PC-3 (cell line): ENCODE data around the gene JAZF1. TPM values are rescaled to one million over a fixed set of nuclear protein-coding genes. Genes with fewer than 3 reads are reported as not detected.

Source experiments
- ATAC-seq: fragments of 200-7000 bp; cut with Tn5 transposase; 2 replicates; pipeline ENCODE4 v1.9.1; 2020; ENCODE audit warnings: mild to moderate bottlenecking, moderate library complexity
- BruUV-seq: library from RNA; stranded (reverse); fragments of 400-500 nt; replicated peaks from 2 replicates; lab custom pipeline; 2021; lab: Mats Ljungman, UMichigan
- CTCF ChIA-PET: fragments of 300-600 bp; sonication (Branson Sonifier 250); formaldehyde crosslinking; loops from one replicate; lab custom pipeline; 2022; ENCODE audit warnings: antibody characterized with exemption; lab: Charles Lee
- POLR2A ChIA-PET: fragments of 300-600 bp; sonication (Branson Sonifier 250); formaldehyde crosslinking; loops from one replicate; lab custom pipeline; 2022; ENCODE audit warnings: antibody characterized with exemption; ENCODE audit not compliant: unreplicated experiment; lab: Charles Lee
- DNase-seq: peaks from one replicate; pipeline ENCODE4 v3.0.0-alpha.2; 2015
- H2AFZ ChIP-seq: fragments of 300-600 bp; sonication (generic); 2 replicates; pipeline ENCODE4 v1.6.0; 2016; ENCODE audit warnings: antibody characterized with exemption, low read length
- H3F3A ChIP-seq: fragments of 300-600 bp; sonication (generic); one replicate; pipeline ENCODE4 v1.6.0; 2017; ENCODE audit warnings: antibody characterized with exemption, low read length, control low read depth, mild to moderate bottlenecking; ENCODE audit not compliant: unreplicated experiment
- H3K27ac ChIP-seq: fragments of 300-600 bp; sonication (generic); 2 replicates; pipeline ENCODE4 v1.5.1; 2016; ENCODE audit warnings: mild to moderate bottlenecking, low read length
- H3K27me3 ChIP-seq: fragments of 300-600 bp; sonication (generic); 2 replicates; pipeline ENCODE4 v1.6.1; 2016; ENCODE audit warnings: low read length, mixed read lengths
- H3K36me3 ChIP-seq: fragments of 300-600 bp; sonication (generic); 2 replicates; pipeline ENCODE4 v1.6.1; 2016; ENCODE audit warnings: low read depth, mixed run types, low read length, mixed read lengths
- H3K4me1 ChIP-seq: fragments of 300-600 bp; sonication (generic); 2 replicates; pipeline ENCODE4 v1.5.1; 2016; ENCODE audit warnings: low read length; ENCODE audit not compliant: insufficient read depth
- H3K4me2 ChIP-seq: fragments of 300-600 bp; sonication (generic); 2 replicates; pipeline ENCODE4 v1.6.0; 2016; ENCODE audit warnings: low read length
- H3K4me3 ChIP-seq: fragments of 300-600 bp; sonication (generic); 2 replicates; pipeline ENCODE4 v1.5.1; 2016; ENCODE audit warnings: mild to moderate bottlenecking, low read length, mixed read lengths
- H3K79me2 ChIP-seq: fragments of 300-600 bp; sonication (generic); 2 replicates; pipeline ENCODE4 v1.6.1; 2017; ENCODE audit warnings: low read length, mixed read lengths
- H3K9ac ChIP-seq: fragments of 300-600 bp; sonication (generic); 2 replicates; pipeline ENCODE4 v1.6.0; 2016; ENCODE audit warnings: mild to moderate bottlenecking, low read length
- H3K9me2 ChIP-seq: fragments of 300-600 bp; sonication (generic); replicated peaks from 2 replicates; pipeline ENCODE4 v1.6.1; 2016; ENCODE audit warnings: mixed run types, low read length, mixed read lengths
- H3K9me3 ChIP-seq: fragments of 300-600 bp; sonication (generic); 2 replicates; pipeline ENCODE4 v1.6.1; 2016; ENCODE audit warnings: low read length, mixed read lengths
- H4K20me1 ChIP-seq: fragments of 300-600 bp; sonication (generic); 2 replicates; pipeline ENCODE4 v1.6.1; 2016; ENCODE audit warnings: low read length, mixed read lengths
- CTCF ChIP-seq: fragments of 300-600 bp; sonication (generic); conservative IDR thresholded peaks from 2 replicates; pipeline ENCODE4 v1.5.1; 2017; ENCODE audit warnings: antibody characterized with exemption, low read depth, mild to moderate bottlenecking, low read length
- EZH2 ChIP-seq: fragments of 300-600 bp; sonication (generic); IDR thresholded peaks from one replicate; pipeline ENCODE4 v1.6.1; 2017; ENCODE audit warnings: antibody characterized with exemption, mild to moderate bottlenecking, low read length; ENCODE audit not compliant: unreplicated experiment
- EZH2phosphoT487 ChIP-seq: fragments of 300-600 bp; sonication (generic); IDR thresholded peaks from 2 replicates; pipeline ENCODE4 v1.6.1; 2018; ENCODE audit warnings: mild to moderate bottlenecking, antibody characterized with exemption, low read length, borderline replicate concordance
- intact Hi-C: fragments of 100-400 bp; cut with micrococcal nuclease; formaldehyde crosslinking; loops from 2 replicates; pipeline ENCODE4 v1.9.0; 2023
- total RNA-seq: library from RNA; depleted of rRNA; stranded (reverse); fragments of >200 nt; gene quantifications from 2 replicates; pipeline ENCODE4 v1.2.3, GENCODE V29; 2014

JAZF1 gene
- total RNA-seq, 1 experiment from 2014 or later, result 2.3 TPM

- no peak overlapping the region for H3K9ac ChIP-seq
- H3F3A ChIP-seq, result no peaks in the 10 kb centered on the region
- intact Hi-C loops, result no loop called here
- no peaks in the 10 kb centered on the region for H3K27me3 ChIP-seq
- ChIA-PET CTCF (no interaction called here), POLR2A (no interaction called here)
- H3K4me1 ChIP-seq, result peaks cover 7% of the 10 kb centered on the region
- BruUV-seq, result no TSS peak
- H3K27ac ChIP-seq, result no peak overlapping the region
- no peak overlapping the region for H2AFZ ChIP-seq
- no peak overlapping the region for H3K4me3 ChIP-seq
- TF ChIP-seq EZH2 (no peak), EZH2phosphoT487 (no peak), CTCF (no peak)
- no peaks in the 10 kb centered on the region for H3K9me2 ChIP-seq
- H3K79me2 ChIP-seq, result no peaks in the 10 kb centered on the region
- H4K20me1 ChIP-seq, result no peaks in the 10 kb centered on the region
- H3K9me3 ChIP-seq, result no peaks in the 10 kb centered on the region
- H3K36me3 ChIP-seq, result no peaks in the 10 kb centered on the region
- ATAC-seq (no peak), DNase-seq (no peak)
- no peak overlapping the region for H3K4me2 ChIP-seq
These were observed 218.3 kb downstream of the JAZF1 start for GRCh38 chr7:27962273-27962672.

- H3K27me3 ChIP-seq, result no peaks in the 10 kb centered on the region
- no peaks in the 10 kb centered on the region for H3K9me2 ChIP-seq
- no peak overlapping the region for H2AFZ ChIP-seq
- no peak overlapping the region for H3K27ac ChIP-seq
- no peak overlapping the region for H3K9ac ChIP-seq
- ChIA-PET CTCF (no interaction called here), POLR2A (interaction anchor here (0.5 kb wide), 1 partner anchor 172 kb away, joined by 3 read pairs; no protein-coding TSS in a partner anchor)
- DNase-seq (peak; percentile 79), ATAC-seq (peak; percentile 96)
- H3F3A ChIP-seq, result no peaks in the 10 kb centered on the region
- no peaks in the 10 kb centered on the region for H3K9me3 ChIP-seq
- peaks cover 7% of the 10 kb centered on the region for H3K4me1 ChIP-seq
- no peak overlapping the region for H3K4me3 ChIP-seq
- no peaks in the 10 kb centered on the region for H3K79me2 ChIP-seq
- H4K20me1 ChIP-seq, result no peaks in the 10 kb centered on the region
- 0 out of 2 replicates have a peak overlapping the region, but pooled peaks have one; percentile 16 for H3K4me2 ChIP-seq
- TF ChIP-seq EZH2phosphoT487 (no peak), EZH2 (no peak), CTCF (no peak)
- intact Hi-C loops, result no loop called here
- no peaks in the 10 kb centered on the region for H3K36me3 ChIP-seq
- no TSS peak for BruUV-seq
These were observed 219.3 kb downstream of the JAZF1 start for GRCh38 chr7:27961255-27961654.

- POLR2A ChIA-PET, result no interaction called here
These were observed 220.2 kb downstream of the JAZF1 start for GRCh38 chr7:27960415-27960814.

More at GRCh38 chr7:27960415-27960814, 220.2 kb downstream of the JAZF1 start:
- no peaks in the 10 kb centered on the region for H3K27me3 ChIP-seq
- no peaks in the 10 kb centered on the region for H3F3A ChIP-seq
- DNase-seq, result no peak
- CTCF ChIA-PET, result no interaction called here
- H3K4me3 ChIP-seq, result no peak overlapping the region
- intact Hi-C loops, result no loop called here
- H3K9me2 ChIP-seq, result no peaks in the 10 kb centered on the region
- H3K27ac ChIP-seq, result no peak overlapping the region
- H2AFZ ChIP-seq, result no peak overlapping the region
- H3K4me2 ChIP-seq, result no peak overlapping the region
- peaks cover 7% of the 10 kb centered on the region for H3K4me1 ChIP-seq
- H3K36me3 ChIP-seq, result no peaks in the 10 kb centered on the region
- ATAC-seq, result no peak
- no peaks in the 10 kb centered on the region for H4K20me1 ChIP-seq
- H3K79me2 ChIP-seq, result no peaks in the 10 kb centered on the region
- H3K9me3 ChIP-seq, result no peaks in the 10 kb centered on the region
- BruUV-seq, result no TSS peak
- H3K9ac ChIP-seq, result no peak overlapping the region
- no peak for TF ChIP-seq EZH2
- TF ChIP-seq EZH2phosphoT487, result no peak
- no peak for TF ChIP-seq CTCF
